ENCODE data around the gene SYNE2.
"Not testable (repeated sequence)": the region's sequence is repeated elsewhere in the genome, so short reads cannot be mapped to it uniquely, and the experiment has no call there.

SYNE2 gene

DNA sequence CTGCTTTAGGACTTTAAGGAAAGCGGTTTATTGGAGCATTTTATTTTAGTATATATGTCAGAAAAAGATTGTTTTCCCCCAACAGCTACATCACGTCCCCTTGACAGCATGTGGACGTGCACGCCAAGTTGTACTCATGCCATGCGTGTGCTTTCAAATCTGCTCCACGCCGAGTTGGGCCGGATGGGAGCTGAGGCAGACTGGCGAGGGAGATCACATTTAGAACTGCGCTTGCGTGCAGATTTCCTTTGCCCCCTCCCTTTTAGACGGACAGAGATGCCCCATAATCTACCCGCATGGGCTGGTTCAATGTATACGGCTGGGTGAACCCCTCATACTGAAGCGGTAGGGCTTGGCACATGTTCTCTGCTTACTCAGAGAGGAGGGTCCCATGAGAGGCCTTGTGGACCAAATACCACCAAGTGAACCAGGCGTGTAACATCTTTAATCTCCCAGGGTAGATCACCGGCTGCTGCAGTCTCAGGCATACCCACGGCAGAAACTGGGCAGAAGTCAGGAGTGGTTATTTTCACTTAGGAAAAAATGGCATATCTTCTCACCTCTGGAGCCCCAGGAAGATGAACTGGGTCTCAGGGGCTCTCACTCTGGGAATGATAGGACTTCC is 349.2 kb downstream of the SYNE2 start:
- no peak for DNase-seq

- no peak for DNase-seq
Measured at GRCh38 chr14:64202716-64203115, 349.9 kb downstream of the SYNE2 start.

- DNase-seq, result no peak
Measured at GRCh38 chr14:64203366-64204006, 350.7 kb downstream of the SYNE2 start.

DNA sequence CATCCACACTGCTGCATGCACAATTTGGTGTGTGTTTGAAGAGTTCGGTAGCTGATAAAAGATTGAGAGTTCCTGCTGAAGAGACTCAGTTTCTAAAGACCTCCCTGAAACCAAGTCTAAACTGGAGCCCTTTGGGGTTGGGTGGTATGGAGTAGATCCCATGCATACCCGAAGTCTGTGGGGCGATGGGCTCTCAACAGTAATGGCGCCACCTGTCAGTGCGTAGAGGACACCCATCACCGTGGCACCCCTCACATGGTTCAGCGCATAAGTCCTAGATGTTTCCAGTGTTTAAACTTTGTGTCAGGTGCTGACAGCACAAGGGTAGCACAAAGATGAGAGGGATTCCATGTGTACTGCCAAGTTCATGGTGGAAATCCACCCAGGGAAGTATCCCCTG is 355.5 kb downstream of the SYNE2 start:
- DNase-seq, result no peak

- DNase-seq, result no peak
Measured at GRCh38 chr14:64208981-64209380, 356.2 kb downstream of the SYNE2 start.

- DNase-seq, result no peak
Measured at GRCh38 chr14:64209444-64210131, 356.8 kb downstream of the SYNE2 start.

GRCh38 chr14:64210216-64210615 is 357.4 kb downstream of the SYNE2 start:
- DNase-seq, result no peak

GRCh38 chr14:64210912-64211311 is 358.1 kb downstream of the SYNE2 start:
- not testable (repeated sequence) for DNase-seq

- DNase-seq, result no peak
Measured at GRCh38 chr14:64212666-64213065, 359.9 kb downstream of the SYNE2 start.

GRCh38 chr14:64213086-64213485 is 360.3 kb downstream of the SYNE2 start:
- no peak for DNase-seq

- no peak for DNase-seq
Measured at GRCh38 chr14:64213853-64214570, 361.2 kb downstream of the SYNE2 start.

GRCh38 chr14:64215274-64215673 is 362.5 kb downstream of the SYNE2 start:
- no peak for DNase-seq

DNA sequence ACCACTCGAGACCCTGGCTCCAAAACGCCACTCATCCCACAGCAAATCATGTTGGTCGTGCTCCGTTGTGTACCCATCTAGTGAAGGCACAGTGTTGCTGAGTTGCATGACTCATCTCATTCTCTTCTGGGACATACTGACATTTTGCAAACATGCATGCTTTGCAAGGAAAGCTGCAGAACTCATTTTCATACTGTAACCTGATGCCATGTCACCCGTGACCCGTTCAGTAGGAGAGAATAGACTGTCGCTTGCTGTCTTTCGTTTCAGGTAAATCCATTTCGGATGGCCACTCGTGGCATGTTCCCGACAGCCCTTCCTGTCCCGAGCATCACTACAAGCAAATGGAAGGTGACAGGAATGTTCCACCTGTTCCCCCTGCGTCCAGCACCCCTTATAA is 363.2 kb downstream of the SYNE2 start:
- no peak for DNase-seq

GRCh38 chr14:64217308-64217707 is 364.5 kb downstream of the SYNE2 start:
- no peak for DNase-seq

GRCh38 chr14:64217834-64218233 is 365.0 kb downstream of the SYNE2 start:
- no peak for DNase-seq

DNA sequence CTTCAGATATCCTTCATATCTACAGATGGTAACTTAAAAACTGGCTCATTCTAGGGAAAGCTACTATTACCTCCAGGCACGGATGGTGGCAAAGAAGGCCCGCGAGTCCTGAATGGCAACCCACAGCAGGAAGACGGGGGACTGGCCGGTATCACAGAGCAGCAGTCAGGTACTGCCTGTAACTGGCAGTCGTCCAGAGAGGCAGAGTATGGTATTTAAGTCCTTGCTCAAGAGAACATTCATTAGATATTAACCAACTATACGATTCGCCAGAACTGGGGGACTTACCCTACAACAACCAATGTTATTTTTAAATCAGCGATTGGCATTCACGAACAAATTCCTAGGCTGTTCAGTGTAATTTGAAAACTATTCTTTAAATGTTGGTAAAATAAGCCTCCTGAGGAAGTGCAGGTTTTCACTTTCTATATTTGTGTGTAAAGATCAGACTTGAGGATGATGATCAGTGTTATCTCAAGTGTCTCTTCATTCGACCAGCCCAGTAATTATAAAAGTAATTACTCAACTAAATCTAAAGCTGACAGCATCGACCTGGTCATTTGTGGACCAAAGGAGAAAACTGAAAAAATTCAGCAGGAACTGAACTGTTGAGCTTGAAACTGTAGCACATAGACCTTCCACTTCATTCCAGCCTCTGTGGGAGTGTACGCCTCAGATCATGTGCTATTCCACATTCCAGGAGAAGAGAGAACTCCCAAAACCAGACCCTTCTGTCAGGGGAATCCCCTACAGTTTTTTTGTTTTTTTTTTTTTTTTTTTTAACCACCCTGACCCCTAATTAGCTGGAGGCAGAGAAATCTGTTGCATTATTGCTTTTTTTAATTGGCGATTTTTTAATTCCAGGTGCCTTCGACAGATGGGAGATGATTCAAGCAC is 365.8 kb downstream of the SYNE2 start:
- DNase-seq, result no peak

DNA sequence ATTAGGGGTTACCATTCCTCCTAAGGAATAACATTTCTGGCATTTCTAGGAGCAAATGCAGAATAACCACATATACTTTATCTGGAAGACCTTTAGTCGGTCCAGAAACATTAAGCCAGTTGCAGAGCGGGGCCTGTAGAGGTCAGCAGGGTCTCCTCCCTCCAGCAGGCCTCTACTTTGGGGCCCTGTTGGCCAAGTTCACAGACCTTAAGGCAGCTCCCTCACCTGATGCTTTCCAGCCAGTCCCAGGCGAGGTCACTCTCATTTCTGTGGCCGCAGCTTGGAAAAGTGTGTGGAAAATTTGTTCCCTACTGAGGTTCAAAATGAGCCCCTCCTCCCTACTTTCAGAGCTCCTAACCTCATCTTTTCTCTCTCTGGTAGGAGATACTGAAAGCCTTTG is 367.3 kb downstream of the SYNE2 start:
- no peak for DNase-seq

GRCh38 chr14:64220466-64220865 is 367.7 kb downstream of the SYNE2 start:
- DNase-seq, result no peak

GRCh38 chr14:64221391-64222003 is 368.7 kb downstream of the SYNE2 start:
- DNase-seq, result no peak

GRCh38 chr14:64225151-64225757 is 372.4 kb downstream of the SYNE2 start:
- no peak for DNase-seq

GRCh38 chr14:64227856-64228255 is 375.1 kb downstream of the SYNE2 start:
- no peak for DNase-seq

DNA sequence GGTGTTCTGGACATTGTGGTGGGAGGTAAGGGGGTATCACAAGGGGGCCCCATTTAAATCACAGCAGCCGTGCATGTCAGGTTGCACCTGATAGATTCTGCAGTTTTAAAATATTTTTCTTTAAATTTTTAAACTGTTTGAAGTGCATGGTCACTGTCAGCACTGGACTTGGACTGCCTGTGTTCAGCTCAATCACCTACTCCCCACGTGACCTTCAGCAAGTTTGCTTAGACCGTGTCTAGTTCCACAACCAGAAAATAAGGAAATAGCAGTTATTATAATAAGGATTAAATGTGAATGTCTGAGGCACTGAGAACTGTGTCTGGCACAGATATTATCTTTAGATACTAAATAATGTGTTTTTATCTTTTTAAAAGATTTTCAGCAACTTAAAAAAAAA is 376.7 kb downstream of the SYNE2 start:
- DNase-seq, result no peak
